ENCODE results near the gene IGSF3. TPM values are rescaled to one million over a fixed set of nuclear protein-coding genes. Genes with fewer than 3 reads are reported as not detected.

The IGSF3 gene
- total RNA-seq, 2 experiments from 2014 or later = 3.8 to 4.1 TPM

- H3K4me1 Mint-ChIP-seq = no peaks in the 10 kb centered on the region
- POLR2A ChIA-PET = no interaction called here
- CTCF ChIA-PET = interaction anchor here (0.6 to 4.0 kb wide), 2 partner anchors 101 to 280 kb away, joined by 3 to 31 read pairs; no protein-coding TSS in a partner anchor
- no peak overlapping the region for H3K4me3 Mint-ChIP-seq
- H3K27ac Mint-ChIP-seq = no peak overlapping the region
- ATAC-seq (no peak), DNase-seq (no peak)
- peaks cover 26% of the 10 kb centered on the region for H3K27me3 Mint-ChIP-seq
- intact Hi-C loops (cut with DNase I, micrococcal nuclease) = no loop called here
- no peaks in the 10 kb centered on the region for H3K36me3 Mint-ChIP-seq (ENCODE audit: low read depth)
- H3K9me3 Mint-ChIP-seq (ENCODE audit: low read depth) = no peaks in the 10 kb centered on the region
These were observed 6.5 kb upstream of the IGSF3 start for GRCh38 chr1:116674011-116674531.

- CTCF ChIA-PET = interaction anchor here (0.8 to 4.0 kb wide), 15 partner anchors 8 to 457 kb away, joined by 3 to 31 read pairs (median 4); no protein-coding TSS in a partner anchor
- Mint-ChIP-seq H3K4me3 (no peak overlapping the region), H3K9me3 (ENCODE audit: low read depth) (no peaks in the 10 kb centered on the region), H3K4me1 (peaks cover 2% of the 10 kb centered on the region), H3K27ac (no peak overlapping the region), H3K27me3 (peaks cover 20% of the 10 kb centered on the region), H3K36me3 (ENCODE audit: low read depth) (no peaks in the 10 kb centered on the region)
- DNase-seq (no peak), ATAC-seq (no peak)
- intact Hi-C loops (cut with DNase I, micrococcal nuclease) = loop anchor here (1.0 kb wide), 1 partner anchor 98 kb away; no protein-coding TSS in a partner anchor
- POLR2A ChIA-PET = no interaction called here
These were observed 4.4 kb upstream of the IGSF3 start for GRCh38 chr1:116671912-116672311.

- DNase-seq = no peak
- H3K9me3 Mint-ChIP-seq (ENCODE audit: low read depth) = no peaks in the 10 kb centered on the region
- H3K27me3 Mint-ChIP-seq = peaks cover 26% of the 10 kb centered on the region
- CTCF ChIA-PET = interaction anchor here (1.0 to 4.0 kb wide), 8 partner anchors 9 to 457 kb away, joined by 3 to 31 read pairs (median 4); no protein-coding TSS in a partner anchor
- no peaks in the 10 kb centered on the region for H3K36me3 Mint-ChIP-seq (ENCODE audit: low read depth)
- ATAC-seq = no peak
- intact Hi-C loops (cut with DNase I, micrococcal nuclease) = no loop called here
- POLR2A ChIA-PET = no interaction called here
- peaks cover 7% of the 10 kb centered on the region for H3K4me1 Mint-ChIP-seq
- H3K27ac Mint-ChIP-seq = no peak overlapping the region
- no peak overlapping the region for H3K4me3 Mint-ChIP-seq
These were observed 3.7 kb upstream of the IGSF3 start for GRCh38 chr1:116671072-116671760.

- peak overlapping the region; percentile 34 for H3K4me3 Mint-ChIP-seq
- H3K9me3 Mint-ChIP-seq (ENCODE audit: low read depth) = no peaks in the 10 kb centered on the region
- ATAC-seq (no peak), DNase-seq (no peak)
- peaks cover 10% of the 10 kb centered on the region for H3K4me1 Mint-ChIP-seq
- H3K36me3 Mint-ChIP-seq (ENCODE audit: low read depth) = no peaks in the 10 kb centered on the region
- intact Hi-C loops (cut with DNase I, micrococcal nuclease) = loop anchor here in 1 of 2 experiments (5.0 to 10.0 kb wide), 2 partner anchors 156 to 1023 kb away; partner anchors contain the start of gene VANGL1
- ChIA-PET CTCF (interaction anchor here (1.2 to 1.3 kb wide), 2 partner anchors 8 to 388 kb away, joined by 3 read pairs; no protein-coding TSS in a partner anchor), POLR2A (no interaction called here)
- H3K27ac Mint-ChIP-seq = no peak overlapping the region
- H3K27me3 Mint-ChIP-seq = peaks cover 35% of the 10 kb centered on the region
These were observed 744 bp upstream of the IGSF3 start for GRCh38 chr1:116668277-116668676.

GRCh38 chr1:116667078-116667574 is 407 bp downstream of the IGSF3 start:
- Mint-ChIP-seq H3K27ac (no peak overlapping the region), H3K36me3 (ENCODE audit: low read depth) (no peaks in the 10 kb centered on the region), H3K4me1 (peaks cover 10% of the 10 kb centered on the region), H3K9me3 (ENCODE audit: low read depth) (no peaks in the 10 kb centered on the region), H3K27me3 (peaks cover 39% of the 10 kb centered on the region), H3K4me3 (peak overlapping the region; percentile 69)
- intact Hi-C loops (cut with DNase I, micrococcal nuclease) = loop anchor here in 1 of 2 experiments (1.0 to 10.0 kb wide), 3 partner anchors 155 to 1022 kb away; partner anchors contain the start of genes TTF2 and VANGL1
- no peak for DNase-seq
- ChIA-PET POLR2A (no interaction called here), CTCF (interaction anchor here (0.6 to 1.3 kb wide), 5 partner anchors 9 to 389 kb away, joined by 3 to 7 read pairs (median 3); partner anchors contain the start of gene CD58)
- ATAC-seq = peak; percentile 27

GRCh38 chr1:116666187-116667077 is 1.1 kb downstream of the IGSF3 start:
- CTCF ChIA-PET = interaction anchor here (0.6 to 1.1 kb wide), 5 partner anchors 13 to 462 kb away, joined by 3 to 7 read pairs (median 4); partner anchors contain the start of gene CD58
- Mint-ChIP-seq H3K4me1 (peaks cover 10% of the 10 kb centered on the region), H3K36me3 (ENCODE audit: low read depth) (no peaks in the 10 kb centered on the region), H3K4me3 (peak overlapping the region; percentile 69), H3K27me3 (peaks cover 36% of the 10 kb centered on the region), H3K9me3 (ENCODE audit: low read depth) (no peaks in the 10 kb centered on the region), H3K27ac (no peak overlapping the region)
- intact Hi-C loops (cut with DNase I, micrococcal nuclease) = loop anchor here in 1 of 2 experiments (1.0 to 10.0 kb wide), 3 partner anchors 154 to 1022 kb away; partner anchors contain the start of genes TTF2 and VANGL1
- POLR2A ChIA-PET = interaction anchor here (0.7 kb wide), 1 partner anchor 72 kb away, joined by 3 read pairs; no protein-coding TSS in a partner anchor
- no peak for ATAC-seq
- peak; percentile 26 for DNase-seq

- Mint-ChIP-seq H3K36me3 (ENCODE audit: low read depth) (no peaks in the 10 kb centered on the region), H3K4me3 (no peak overlapping the region), H3K9me3 (ENCODE audit: low read depth) (no peaks in the 10 kb centered on the region), H3K4me1 (peaks cover 10% of the 10 kb centered on the region), H3K27me3 (peaks cover 35% of the 10 kb centered on the region), H3K27ac (no peak overlapping the region)
- intact Hi-C loops (cut with DNase I, micrococcal nuclease) = loop anchor here in 1 of 2 experiments (5.0 to 10.0 kb wide), 2 partner anchors 153 to 1020 kb away; partner anchors contain the start of gene VANGL1
- no peak for ATAC-seq
- ChIA-PET CTCF (interaction anchor here (0.9 kb wide), 1 partner anchor 237 kb away, joined by 4 read pairs; no protein-coding TSS in a partner anchor), POLR2A (no interaction called here)
- DNase-seq = no peak
These were observed 2.6 kb downstream of the IGSF3 start for GRCh38 chr1:116664978-116665371.

GRCh38 chr1:116664366-116664977 is 3.1 kb downstream of the IGSF3 start:
- no peak for ATAC-seq
- intact Hi-C loops (cut with DNase I, micrococcal nuclease) = loop anchor here in 1 of 2 experiments (10.0 kb wide), 1 partner anchor 1020 kb away; the partner anchor contains the start of gene VANGL1
- Mint-ChIP-seq H3K27ac (no peak overlapping the region), H3K4me1 (peaks cover 10% of the 10 kb centered on the region), H3K27me3 (peaks cover 35% of the 10 kb centered on the region), H3K9me3 (ENCODE audit: low read depth) (no peaks in the 10 kb centered on the region), H3K36me3 (ENCODE audit: low read depth) (no peaks in the 10 kb centered on the region), H3K4me3 (no peak overlapping the region)
- ChIA-PET POLR2A (no interaction called here), CTCF (interaction anchor here (0.9 kb wide), 1 partner anchor 236 kb away, joined by 4 read pairs; no protein-coding TSS in a partner anchor)
- DNase-seq = no peak

- no peaks in the 10 kb centered on the region for H3K36me3 Mint-ChIP-seq (ENCODE audit: low read depth)
- no peak overlapping the region for H3K4me3 Mint-ChIP-seq
- DNase-seq (no peak), ATAC-seq (no peak)
- ChIA-PET CTCF (no interaction called here), POLR2A (no interaction called here)
- intact Hi-C loops (cut with DNase I, micrococcal nuclease) = loop anchor here in 1 of 2 experiments (10.0 kb wide), 1 partner anchor 1019 kb away; the partner anchor contains the start of gene VANGL1
- no peaks in the 10 kb centered on the region for H3K9me3 Mint-ChIP-seq (ENCODE audit: low read depth)
- H3K27me3 Mint-ChIP-seq = peaks cover 35% of the 10 kb centered on the region
- peaks cover 10% of the 10 kb centered on the region for H3K4me1 Mint-ChIP-seq
- H3K27ac Mint-ChIP-seq = no peak overlapping the region
These were observed 3.7 kb downstream of the IGSF3 start for GRCh38 chr1:116663821-116664220.

GRCh38 chr1:116661633-116662032 is 5.9 kb downstream of the IGSF3 start:
- intact Hi-C loops (cut with DNase I, micrococcal nuclease) = loop anchor here in 1 of 2 experiments (10.0 kb wide), 1 partner anchor 1017 kb away; the partner anchor contains the start of gene VANGL1
- no peak for DNase-seq
- CTCF ChIA-PET = interaction anchor here (0.7 to 1.6 kb wide), 2 partner anchors 10 to 164 kb away, joined by 3 to 9 read pairs; no protein-coding TSS in a partner anchor
- Mint-ChIP-seq H3K27ac (no peak overlapping the region), H3K36me3 (ENCODE audit: low read depth) (no peaks in the 10 kb centered on the region), H3K4me3 (no peak overlapping the region), H3K4me1 (peaks cover 7% of the 10 kb centered on the region), H3K9me3 (ENCODE audit: low read depth) (no peaks in the 10 kb centered on the region), H3K27me3 (peaks cover 32% of the 10 kb centered on the region)
- POLR2A ChIA-PET = no interaction called here
- ATAC-seq = no peak
